HL-60 (cell line): ENCODE measurements around the gene WWOX.

ENCODE experiments used
- GABPA ChIP-seq: IDR thresholded peaks from 2 replicates; pipeline ENCODE4 v1.6.1; 2012; ENCODE audit warnings: low read depth
- POLR2AphosphoS5 ChIP-seq: IDR thresholded peaks from 2 replicates; pipeline ENCODE4 v1.6.1; 2012; ENCODE audit warnings: low read depth
- TF ChIP-seq, protein P1 (sequence below): IDR thresholded peaks from one replicate; pipeline ENCODE4 v1.5.1; 2011; ENCODE audit warnings: low read length, control low read depth, inconsistent platforms; ENCODE audit not compliant: insufficient read depth
- TF ChIP-seq, protein P2 (sequence below): IDR thresholded peaks from 2 replicates; pipeline ENCODE4 v1.6.1; 2012; ENCODE audit warnings: low read depth; ENCODE audit not compliant: insufficient replicate concordance

DNA sequence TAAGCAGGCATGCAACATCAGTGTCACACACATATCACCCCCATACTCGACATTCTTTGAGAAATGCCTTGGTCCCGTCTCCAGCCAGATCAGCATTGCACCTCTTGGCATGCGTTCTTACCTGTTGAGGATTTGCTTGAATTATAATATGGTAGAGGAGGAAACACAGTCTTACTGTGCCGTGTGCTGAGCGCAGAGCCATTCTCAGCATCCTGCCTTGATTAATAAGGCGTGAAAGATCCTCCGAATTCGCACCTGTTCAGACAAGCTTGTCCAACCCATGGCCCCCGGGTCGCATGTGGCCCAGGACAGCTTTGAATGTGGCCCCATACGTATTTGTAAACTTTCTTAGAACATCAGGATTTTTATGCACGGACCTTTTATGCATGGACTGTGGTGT lies 408.1 kb downstream of the WWOX start:
- TF ChIP-seq POLR2AphosphoS5 (no peak), GABPA (no peak)
- TF ChIP-seq, protein P1, sequence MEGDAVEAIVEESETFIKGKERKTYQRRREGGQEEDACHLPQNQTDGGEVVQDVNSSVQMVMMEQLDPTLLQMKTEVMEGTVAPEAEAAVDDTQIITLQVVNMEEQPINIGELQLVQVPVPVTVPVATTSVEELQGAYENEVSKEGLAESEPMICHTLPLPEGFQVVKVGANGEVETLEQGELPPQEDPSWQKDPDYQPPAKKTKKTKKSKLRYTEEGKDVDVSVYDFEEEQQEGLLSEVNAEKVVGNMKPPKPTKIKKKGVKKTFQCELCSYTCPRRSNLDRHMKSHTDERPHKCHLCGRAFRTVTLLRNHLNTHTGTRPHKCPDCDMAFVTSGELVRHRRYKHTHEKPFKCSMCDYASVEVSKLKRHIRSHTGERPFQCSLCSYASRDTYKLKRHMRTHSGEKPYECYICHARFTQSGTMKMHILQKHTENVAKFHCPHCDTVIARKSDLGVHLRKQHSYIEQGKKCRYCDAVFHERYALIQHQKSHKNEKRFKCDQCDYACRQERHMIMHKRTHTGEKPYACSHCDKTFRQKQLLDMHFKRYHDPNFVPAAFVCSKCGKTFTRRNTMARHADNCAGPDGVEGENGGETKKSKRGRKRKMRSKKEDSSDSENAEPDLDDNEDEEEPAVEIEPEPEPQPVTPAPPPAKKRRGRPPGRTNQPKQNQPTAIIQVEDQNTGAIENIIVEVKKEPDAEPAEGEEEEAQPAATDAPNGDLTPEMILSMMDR, result no peak
- TF ChIP-seq, protein P2, sequence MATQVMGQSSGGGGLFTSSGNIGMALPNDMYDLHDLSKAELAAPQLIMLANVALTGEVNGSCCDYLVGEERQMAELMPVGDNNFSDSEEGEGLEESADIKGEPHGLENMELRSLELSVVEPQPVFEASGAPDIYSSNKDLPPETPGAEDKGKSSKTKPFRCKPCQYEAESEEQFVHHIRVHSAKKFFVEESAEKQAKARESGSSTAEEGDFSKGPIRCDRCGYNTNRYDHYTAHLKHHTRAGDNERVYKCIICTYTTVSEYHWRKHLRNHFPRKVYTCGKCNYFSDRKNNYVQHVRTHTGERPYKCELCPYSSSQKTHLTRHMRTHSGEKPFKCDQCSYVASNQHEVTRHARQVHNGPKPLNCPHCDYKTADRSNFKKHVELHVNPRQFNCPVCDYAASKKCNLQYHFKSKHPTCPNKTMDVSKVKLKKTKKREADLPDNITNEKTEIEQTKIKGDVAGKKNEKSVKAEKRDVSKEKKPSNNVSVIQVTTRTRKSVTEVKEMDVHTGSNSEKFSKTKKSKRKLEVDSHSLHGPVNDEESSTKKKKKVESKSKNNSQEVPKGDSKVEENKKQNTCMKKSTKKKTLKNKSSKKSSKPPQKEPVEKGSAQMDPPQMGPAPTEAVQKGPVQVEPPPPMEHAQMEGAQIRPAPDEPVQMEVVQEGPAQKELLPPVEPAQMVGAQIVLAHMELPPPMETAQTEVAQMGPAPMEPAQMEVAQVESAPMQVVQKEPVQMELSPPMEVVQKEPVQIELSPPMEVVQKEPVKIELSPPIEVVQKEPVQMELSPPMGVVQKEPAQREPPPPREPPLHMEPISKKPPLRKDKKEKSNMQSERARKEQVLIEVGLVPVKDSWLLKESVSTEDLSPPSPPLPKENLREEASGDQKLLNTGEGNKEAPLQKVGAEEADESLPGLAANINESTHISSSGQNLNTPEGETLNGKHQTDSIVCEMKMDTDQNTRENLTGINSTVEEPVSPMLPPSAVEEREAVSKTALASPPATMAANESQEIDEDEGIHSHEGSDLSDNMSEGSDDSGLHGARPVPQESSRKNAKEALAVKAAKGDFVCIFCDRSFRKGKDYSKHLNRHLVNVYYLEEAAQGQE, result no peak
